Stimulated activated naive CD8-positive, alpha-beta T cell treated with anti-CD3 and anti-CD28 coated beads, Interleukin-15, Interleukin-2, amounts not matched to agents 100 U/mL and 50 U/mL, for 24 hours (primary cell): ENCODE results near the gene PUS7.
"Not testable (repeated sequence)": the region's sequence is repeated elsewhere in the genome, so short reads cannot be mapped to it uniquely, and the experiment has no call there.

Experiments used
- ATAC-seq: fragments of 150-1000 bp; cut with Tn5 transposase; one replicate; pipeline ENCODE4 v1.10.0; 2021
- DNase-seq: peaks from one replicate; pipeline ENCODE4 v3.0.0; 2021

The PUS7 gene

DNA sequence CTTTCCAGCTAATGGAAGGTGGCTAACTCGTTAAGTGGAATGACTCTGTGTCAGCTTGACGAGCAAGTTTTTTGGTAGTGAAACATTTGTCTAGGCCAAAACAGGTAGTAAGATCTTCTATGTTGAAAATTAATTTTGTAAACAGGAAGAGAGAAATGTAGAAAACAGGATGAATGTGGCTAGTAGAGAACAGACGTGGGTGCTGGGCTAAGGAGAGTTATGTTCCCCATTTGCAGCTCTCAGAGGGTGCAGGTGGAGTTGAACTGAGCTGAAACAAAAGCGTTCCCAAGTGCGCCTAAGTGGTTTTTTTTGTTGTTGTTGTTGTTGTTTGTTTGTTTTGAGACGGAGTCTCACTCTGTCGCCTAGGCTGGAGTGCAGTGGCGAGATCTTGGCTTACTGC is 73.9 kb downstream of the PUS7 start:
- no peak for ATAC-seq
- no peak for DNase-seq

DNA sequence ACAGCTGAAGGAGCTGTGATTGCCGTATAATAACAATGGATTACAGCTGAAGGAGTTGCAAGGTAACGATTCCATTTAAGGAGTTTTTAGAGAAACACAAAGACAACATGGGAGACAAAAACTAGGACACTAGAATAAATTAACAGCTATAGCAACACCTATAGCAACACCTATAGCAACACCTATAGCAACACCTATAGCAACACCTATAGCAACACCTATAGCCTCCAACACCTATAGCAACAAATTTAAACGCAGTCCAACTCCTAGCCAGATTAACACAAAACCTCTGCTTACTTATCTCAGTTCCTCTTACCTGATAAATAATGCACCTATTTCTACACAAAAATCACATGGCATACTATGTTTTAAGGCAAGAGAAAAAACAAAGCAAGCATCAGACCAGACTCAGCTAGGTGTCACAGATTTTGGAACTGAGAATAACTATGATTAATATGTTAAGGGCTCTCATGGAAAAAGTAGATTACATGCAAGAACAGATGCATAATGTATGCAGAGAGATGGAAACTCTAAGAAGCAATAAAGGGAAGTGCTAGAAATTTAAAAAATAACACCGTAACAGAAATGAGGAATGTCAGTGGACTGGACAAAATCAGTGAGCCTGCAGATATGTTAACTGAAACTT is 77.6 kb downstream of the PUS7 start:
- no peak for DNase-seq

DNA sequence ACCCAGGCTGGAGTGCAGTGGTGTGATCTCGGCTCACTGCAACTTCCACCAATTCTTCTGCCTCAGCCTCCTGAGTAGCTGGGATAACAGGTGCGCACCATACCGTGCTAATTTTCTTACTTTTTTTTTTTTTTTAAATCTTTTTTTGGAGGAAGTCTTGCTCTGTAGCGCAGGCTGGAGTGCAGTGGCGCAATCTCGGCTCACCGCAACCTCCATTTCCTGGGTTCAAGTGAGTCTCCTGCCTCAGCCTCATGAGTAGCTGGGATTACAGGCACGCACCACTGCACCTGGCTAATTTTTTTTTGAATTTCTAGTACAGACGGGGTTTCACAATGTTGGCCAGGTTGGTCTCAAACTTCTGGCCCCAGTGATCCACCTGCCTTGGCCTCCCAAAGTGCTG is 79.9 kb downstream of the PUS7 start:
- not testable (repeated sequence) for ATAC-seq, DNase-seq

More for the DNA sequence above, 77.6 kb downstream of the PUS7 start:
- no peak for ATAC-seq

DNA sequence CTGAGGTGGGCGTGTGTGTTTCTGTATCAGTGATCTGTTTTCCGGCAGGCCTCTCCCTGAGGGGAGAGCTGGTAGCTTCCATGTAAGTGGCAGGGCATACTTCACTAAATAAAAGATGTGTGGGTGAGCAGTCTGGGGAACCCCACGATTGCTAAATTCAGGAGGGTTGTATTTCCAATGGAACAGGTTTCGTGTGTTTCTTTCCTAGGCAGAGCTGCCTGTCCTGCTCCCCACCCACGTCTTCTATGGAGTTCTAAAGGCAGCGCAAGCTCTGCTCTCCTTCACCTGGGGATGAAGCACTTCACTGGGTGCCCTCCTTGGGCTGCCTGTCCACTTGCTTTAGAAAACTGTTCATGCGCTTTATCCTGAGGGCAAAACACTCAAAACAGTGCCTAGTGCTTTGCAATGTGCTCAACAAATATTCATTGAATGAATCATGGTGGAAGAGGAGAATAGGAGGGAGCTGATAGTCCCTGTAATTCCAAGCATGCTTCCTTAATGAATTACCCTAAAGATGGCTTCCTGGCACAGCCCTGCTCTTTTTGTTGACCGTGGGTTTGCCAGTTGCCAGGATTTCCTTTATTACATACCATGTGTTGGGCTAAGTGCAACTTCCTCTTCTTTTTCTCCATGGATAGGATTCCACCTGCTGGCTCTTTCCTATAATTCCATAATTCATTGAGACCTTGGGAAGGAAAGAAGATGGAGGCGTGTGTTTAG is 82.7 kb downstream of the PUS7 start:
- ATAC-seq (peak; percentile 46), DNase-seq (no peak)

DNA sequence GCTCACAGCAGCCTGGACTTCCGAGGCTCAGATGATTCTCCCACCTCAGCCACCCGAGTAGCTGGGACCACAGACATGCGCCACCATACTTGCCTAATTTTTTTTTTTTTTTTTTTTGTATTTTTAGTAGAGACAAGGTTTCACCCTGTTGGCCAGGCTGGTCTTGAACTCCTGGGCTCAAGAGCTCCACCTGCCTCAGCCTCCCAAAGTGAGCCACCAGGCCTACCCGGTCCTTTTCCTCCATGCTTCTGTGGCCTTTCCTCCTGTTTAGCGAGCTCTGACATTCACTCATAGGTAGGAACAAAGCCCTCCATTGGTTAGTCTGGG is 83.3 kb downstream of the PUS7 start:
- ATAC-seq (no peak), DNase-seq (no peak)

DNA sequence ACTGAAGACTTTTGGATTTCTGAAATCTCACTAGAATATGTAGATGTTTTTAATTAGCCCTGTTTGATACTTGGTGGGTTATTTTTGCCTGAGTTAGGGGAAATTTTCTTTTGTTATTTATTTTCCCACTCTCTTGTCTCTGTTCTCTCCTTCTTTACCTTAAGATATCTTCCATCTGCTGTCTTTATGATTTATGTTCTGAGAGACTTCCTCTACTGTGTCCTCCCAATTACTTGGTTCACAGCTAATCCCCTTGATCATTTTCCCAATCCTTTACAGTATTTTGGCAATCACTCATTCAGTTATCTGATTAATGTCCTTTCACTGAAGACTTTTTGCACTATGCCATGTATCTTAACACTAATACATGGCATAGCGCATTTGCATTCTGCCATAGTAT is 83.8 kb downstream of the PUS7 start:
- no peak for ATAC-seq
- no peak for DNase-seq

DNA sequence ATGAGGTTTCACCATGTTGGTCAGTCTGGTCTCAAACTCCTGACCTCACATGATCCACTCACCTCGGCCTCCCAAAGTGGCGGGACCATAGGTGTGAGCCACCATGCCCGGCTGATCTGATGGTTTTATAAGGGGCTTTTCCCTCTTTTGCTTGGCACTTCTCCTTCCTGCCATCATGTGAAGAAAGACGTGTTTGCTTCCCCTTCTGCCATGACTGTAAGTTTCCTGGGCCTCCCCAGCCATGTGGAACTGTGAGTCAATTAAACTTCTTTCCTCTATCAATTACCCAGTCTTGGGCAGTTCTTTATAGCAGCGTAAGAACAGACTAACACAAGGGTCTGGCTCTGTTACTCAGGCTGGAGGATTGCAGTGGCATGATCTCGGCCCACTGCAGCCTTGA is 84.7 kb downstream of the PUS7 start:
- not testable (repeated sequence) for ATAC-seq, DNase-seq

DNA sequence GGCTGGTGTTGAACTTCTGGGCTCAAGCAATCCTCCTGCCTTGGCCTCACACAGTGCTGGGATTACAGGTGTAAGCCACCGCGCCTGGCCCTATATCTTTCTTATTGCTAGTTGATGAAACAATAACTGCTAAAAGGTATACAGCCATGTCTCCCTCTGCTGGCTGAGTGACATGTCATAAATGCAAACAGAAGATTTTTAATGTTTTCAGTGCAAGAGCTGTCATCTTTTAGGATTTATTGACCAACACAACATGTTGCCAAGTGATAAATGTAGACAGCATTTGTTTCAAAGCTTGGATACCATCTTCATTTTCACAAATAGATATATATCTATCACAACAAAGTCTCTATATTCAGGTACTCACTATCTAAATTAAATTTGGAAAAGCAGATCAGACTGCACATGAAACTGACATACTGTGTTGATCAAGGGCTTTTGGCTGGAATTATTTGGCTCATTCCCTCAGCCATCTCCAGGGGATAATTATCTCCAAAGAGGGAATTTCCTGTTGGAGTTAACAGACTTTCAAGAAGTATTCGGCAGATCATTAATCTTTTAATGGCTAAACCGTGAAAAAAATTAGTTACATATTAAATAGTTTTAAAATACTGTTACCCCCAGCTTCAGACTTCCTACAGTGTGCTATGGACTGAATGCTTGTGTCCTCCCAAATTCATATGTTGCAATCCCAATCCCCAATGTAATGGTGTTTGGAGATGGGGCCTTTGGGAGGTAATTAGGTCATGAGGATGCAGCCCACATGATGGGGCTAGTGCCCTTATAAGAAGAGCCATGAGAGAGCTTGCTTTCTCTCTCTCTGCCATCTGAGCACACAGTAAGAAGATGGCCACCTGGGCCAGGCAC is 92.1 kb downstream of the PUS7 start:
- ATAC-seq: no peak
- DNase-seq: peak; percentile 38

DNA sequence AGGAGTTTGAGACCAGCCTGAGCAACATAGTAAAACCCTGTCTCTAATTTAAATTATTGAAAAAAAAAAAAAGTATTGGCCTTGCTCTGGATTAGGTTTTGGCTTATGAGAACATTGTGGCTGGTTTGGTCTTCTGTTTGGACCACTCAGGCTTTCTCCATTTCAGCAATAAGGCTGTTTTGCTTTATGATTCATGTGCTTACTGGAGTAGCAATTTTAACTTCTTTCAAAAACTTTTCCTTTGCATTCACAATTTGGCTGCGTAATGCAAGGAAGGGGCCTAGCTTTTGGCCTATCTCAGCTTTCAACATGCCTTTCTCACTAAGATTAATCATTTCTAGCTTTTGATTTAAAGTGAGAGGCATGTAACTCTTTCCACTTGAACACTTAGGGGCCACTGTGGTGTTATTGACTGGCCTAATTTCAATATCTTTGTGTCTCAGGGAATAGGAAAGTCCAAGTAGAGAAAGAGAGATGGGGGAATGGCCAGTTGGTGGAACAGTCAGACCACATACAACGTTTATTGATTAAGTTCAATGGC is 95.4 kb downstream of the PUS7 start:
- DNase-seq: no peak
- peak; percentile 73 for ATAC-seq

DNA sequence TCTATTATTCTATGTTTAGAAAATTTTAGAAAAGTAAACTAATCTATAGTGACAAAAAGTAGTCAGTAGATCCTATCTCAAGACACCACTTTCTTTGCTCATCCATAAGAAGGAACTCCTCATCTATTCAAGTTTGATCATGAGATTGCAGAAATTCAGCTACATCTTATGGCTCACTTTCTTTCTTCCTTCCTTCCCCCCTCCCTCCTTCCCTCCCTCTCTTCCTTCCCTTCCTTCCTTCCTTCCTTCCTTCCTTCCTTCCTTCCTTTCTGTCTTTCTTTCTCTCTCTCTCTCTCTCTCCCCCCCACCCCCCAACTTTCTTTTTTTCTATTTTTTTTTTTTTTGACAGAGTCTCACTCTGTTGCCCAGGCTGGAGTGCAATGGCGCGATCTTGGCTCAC is 98.1 kb downstream of the PUS7 start:
- ATAC-seq (no peak), DNase-seq (no peak)

DNA sequence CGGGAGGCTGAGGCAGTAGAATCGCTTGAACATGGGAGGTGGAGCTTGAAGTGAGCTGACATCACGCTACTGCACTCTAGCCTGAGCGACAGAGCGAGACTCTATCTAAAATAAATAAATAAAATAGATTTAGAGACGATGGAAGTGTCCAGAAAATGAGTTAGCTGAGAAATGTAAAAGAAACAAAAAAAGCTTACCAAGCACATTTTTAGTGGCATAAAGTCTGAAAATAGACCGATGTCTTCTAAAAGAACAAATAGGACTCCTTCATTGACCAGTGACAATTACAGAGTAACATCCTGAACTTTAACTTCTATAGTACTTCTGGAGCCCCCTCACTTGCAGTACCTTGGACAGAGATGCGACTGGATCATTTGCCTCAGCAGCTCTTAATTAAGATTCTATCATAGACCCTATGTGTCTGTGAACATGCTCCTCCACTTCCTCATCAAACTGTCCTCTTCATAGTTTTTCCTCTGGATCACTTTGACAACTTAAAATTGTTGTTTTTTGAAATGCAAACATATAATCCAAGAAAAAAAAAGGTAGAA is 108.1 kb downstream of the PUS7 start:
- no peak for DNase-seq
- ATAC-seq: no peak

DNA sequence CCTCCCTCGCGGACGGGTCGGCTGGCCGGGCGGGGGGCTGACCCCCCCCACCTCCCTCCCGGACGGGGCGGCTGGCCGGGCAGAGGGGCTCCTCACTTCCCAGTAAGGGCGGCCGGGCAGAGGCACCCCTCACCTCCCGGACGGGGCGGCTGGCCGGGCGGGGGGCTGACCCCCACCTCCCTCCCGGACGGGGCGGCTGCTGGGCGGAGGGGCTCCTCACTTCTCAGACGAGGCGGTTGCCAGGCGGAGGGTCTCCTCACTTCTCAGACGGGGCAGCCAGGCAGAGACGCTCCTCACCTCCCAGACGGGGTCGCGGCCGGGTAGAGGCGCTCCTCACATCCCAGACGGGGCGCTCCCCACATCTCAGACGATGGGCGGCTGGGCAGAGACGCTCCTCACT is 111.3 kb downstream of the PUS7 start:
- not testable (repeated sequence) for DNase-seq, ATAC-seq

DNA sequence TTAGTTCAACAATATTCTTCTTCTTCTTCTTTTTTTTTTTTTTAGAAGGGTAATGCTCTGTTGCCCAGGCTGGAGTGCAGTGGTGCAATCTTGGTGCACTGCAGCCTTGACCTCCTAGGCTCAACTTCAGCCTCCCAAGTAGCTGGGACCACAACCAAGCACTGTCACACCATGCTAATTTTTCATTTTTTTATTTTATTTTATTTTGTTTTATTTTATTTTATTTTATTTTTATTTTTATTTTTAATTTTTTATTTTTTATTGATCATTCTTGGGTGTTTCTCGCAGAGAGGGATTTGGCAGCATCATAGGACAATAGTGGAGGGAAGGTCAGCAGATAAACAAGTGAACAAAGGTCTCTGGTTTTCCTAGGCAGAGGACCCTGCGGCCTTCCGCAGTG is 112.3 kb downstream of the PUS7 start:
- not testable (repeated sequence) for DNase-seq

DNA sequence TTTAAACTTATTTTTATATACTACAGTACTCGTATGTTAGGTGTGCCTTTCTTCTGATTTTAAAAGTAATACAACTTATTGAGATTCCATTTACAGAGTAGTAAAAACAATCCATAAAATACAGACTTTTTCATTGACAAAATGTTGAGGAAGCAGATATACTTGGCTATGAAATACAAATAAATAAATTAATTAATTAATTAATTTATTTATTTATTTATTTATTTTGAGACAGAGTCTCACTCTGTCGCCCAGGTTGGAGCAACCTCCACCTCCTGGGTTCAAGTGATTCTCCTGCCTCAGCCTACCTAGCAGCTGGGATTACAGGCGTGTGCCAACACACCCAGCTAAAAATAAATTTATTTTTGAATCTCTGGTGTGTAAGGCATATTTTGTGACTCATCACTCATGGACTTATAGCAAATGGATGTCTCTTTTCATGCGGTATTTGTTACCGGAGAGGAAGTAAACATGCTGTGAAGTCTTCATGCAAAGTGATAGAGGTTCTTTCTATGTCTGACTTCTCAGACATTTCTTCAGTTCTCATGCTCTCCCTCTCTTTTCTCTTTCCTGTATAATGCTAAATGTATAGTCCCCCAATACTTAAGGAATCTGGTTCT is 113.2 kb downstream of the PUS7 start:
- ATAC-seq: no peak
- no peak for DNase-seq

More for the DNA sequence above, 112.3 kb downstream of the PUS7 start:
- not testable (repeated sequence) for ATAC-seq
